ENCODE measurements around the gene ABCC1.

Gene ABCC1

DNA sequence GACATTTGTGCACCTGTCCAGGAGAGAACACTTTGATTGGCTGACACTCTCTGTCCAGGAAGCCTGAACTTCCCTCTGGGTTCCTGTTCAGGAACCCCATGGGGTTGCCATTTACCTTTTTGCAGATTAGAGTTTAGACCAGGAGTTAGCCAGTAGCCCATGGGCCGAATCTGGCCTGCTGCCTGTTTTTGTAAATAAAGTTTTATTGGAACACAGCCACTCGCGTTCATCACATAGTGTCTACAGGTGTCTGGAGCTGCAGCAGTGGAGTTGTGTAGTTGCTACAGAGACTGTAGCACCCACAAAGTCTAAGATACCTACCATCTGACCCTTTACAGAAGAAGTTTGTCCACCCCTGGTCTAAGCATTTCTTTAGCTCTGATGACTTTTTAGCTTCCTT lies 70.9 kb downstream of the ABCC1 start:
- DNase-seq (ENCODE audit: low read depth in 2 of 2) = no peak

DNA sequence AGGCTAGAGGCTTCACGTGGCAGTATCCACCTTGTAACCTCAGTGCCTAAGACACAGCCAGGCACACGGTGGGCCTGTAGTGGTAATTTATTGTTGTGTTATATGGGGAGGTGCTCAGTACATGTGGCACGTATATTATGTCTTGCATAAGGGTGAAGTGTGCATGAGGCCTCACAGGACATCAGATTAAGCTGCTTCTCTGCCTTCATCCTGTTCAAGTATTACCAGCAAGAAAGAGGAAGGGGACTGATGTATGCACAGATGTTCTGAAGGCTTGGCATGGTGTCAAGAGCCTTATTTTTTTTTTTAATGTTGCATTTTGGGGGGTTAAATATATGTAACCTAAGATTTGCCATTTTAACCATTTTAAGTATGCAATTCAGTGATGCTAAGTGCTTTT lies 71.6 kb downstream of the ABCC1 start:
- DNase-seq (ENCODE audit: low read depth in 2 of 2) = no peak

DNA sequence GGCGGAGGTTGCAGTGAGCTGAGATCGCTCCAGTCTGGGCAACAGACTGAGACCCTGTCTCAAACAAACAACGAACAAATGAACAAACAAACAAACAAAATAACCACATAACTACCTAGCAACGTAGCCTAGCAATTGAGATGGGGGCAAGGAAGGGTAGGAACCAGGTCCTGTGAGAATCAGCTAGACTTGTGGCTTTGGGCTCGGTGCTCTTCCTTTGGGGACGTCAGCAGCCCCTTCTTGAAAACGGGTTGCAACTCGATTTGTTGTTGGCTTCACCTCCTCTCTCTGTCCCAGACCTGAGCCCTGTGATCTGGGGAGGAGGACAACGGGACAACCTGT lies 72.2 kb downstream of the ABCC1 start:
- no peak for DNase-seq (ENCODE audit: low read depth in 2 of 2)

DNA sequence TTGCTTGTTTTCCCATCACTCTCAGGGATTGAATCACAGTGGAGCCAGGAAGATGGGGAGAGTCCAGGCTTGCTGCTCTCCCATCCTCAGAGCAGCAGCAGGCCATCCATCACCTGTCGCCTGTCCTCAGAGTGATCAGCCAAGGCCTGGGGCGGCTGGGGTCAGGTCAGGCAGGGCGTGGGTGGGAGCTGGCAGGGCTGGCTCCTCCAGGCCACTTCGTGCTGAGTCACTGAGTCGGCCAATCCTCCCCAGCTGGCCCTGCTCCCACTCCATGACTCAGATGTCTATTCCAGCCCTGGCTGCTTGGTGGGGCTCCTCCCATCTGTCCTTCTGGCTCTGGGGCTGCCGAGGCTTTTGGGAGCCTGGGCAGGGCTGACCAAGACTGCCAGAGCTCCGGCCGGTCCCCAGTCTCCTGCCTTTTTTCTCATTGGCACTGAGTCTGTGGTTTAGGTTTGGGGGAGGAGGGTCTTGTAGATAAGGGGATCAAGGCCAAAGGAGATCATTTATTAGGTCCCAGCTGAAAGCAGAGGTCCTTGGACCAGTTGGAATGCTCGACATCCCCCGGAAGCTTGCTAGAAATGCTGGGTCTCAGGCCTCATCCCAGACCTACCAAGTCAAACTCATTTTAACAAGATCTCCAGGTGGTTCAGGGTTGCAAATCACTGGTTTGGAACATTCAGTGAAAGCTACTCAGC lies 72.7 kb downstream of the ABCC1 start:
- no peak for DNase-seq (ENCODE audit: low read depth in 2 of 2)

- no peak for DNase-seq (ENCODE audit: low read depth in 2 of 2)
These were observed 73.3 kb downstream of the ABCC1 start for GRCh38 chr16:16022683-16023064.

GRCh38 chr16:16025214-16025968 lies 76.0 kb downstream of the ABCC1 start:
- peak; percentile 44 to 47 for DNase-seq (ENCODE audit: low read depth in 2 of 2)

DNA sequence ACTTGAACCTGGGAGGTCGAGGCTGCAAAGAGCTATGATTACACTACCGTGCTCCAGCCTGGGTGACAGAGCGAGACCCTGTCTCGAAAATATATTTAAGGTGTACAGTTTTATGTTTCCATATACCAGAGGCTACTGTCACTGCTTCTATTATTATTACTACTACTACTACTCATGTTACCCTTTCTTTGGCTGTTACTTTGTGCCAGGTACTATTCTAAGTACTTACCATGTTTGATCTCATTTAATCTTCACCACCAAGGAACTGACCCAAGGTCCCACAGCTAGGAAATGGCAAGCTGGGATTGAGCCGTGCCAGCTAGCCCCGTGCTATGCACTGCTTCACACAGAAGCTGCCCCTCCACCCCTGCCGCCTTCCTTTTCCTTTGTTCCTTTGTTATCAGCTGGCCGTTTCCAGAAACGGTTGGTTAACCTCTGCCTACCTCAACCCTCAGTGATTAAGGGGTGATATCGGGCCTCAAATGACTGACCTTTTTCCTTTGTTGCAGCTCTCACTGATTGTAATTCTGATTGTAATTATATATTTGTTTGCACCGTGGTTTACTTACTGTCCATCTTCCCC lies 78.4 kb downstream of the ABCC1 start:
- DNase-seq (ENCODE audit: low read depth in 2 of 2) = no peak

GRCh38 chr16:16028311-16028999 lies 79.0 kb downstream of the ABCC1 start:
- no peak for DNase-seq (ENCODE audit: low read depth in 2 of 2)

DNA sequence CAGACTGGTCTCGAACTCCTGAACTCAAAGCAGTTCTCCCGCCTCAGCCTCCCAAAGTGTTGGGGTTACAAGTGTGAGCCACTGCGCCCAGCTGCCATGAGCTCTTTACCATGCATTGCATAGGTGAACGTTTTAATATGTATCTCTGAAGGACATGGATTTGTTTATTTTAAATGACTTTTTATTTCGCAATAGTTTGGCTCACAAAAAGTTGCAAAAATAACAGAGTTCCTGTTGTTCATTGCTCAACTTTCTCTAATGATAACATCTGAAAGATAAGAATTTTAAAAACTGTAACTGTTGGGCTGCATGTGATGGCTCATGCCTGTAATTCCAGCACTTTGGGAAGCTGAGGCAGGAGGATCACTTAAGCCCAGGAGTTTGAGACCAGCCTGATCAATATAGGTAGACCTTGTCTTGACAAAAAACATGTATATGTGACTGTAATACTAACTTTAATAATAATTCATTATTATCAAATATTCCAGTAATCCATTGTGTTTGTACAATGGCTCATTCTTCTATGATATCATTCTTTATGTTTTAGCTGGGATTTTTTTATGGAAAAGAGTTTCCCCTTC lies 80.1 kb downstream of the ABCC1 start:
- DNase-seq (ENCODE audit: low read depth in 2 of 2) = no peak

DNA sequence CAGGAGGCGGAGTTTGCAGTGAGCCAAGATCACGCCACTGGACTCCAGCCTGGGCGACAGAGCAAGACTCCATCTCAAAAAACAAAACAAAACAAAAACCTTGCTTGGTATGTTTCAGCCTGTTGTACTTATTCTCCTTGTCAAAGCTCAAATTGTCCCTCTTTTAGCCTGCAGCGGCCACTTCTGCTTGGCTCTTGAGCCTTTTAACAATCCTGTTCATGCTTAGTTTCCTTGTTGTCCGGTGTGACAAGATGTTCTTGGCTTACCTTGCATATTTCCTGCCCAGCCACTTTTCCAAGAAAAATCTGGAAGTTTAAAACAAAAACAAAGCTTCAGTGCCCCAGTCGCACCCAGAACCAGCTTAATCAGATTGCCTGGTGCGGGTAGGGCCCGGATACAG lies 81.0 kb downstream of the ABCC1 start:
- DNase-seq (ENCODE audit: low read depth in 2 of 2) = no peak

DNA sequence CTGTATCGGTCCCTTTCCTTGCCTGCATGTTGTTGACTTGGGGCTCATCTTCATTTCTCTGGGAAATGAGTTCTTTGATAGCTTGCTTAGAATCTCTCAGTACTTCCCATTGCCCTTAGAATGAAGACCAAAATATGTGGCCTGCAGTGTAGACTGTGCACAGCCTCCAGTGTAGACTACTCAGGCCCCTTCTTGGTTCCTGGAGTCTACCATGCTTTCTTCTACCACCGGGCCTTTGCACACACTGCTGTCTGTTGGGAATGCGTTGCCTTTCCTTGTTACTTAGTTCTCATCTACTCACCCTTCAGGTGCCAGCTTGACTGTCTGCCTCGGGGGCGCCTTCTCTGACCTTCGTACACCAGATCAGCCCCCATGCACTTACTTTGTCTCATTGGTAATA lies 82.0 kb downstream of the ABCC1 start:
- DNase-seq (ENCODE audit: low read depth in 2 of 2) = no peak

GRCh38 chr16:16032271-16032979 lies 83.0 kb downstream of the ABCC1 start:
- no peak for DNase-seq (ENCODE audit: low read depth in 2 of 2)

- no peak for DNase-seq (ENCODE audit: low read depth in 2 of 2)
These were observed 83.8 kb downstream of the ABCC1 start for GRCh38 chr16:16033208-16033717.

GRCh38 chr16:16036359-16036792 lies 87.0 kb downstream of the ABCC1 start:
- no peak for DNase-seq (ENCODE audit: low read depth in 2 of 2)

GRCh38 chr16:16037521-16037920 lies 88.1 kb downstream of the ABCC1 start:
- no peak for DNase-seq (ENCODE audit: low read depth in 2 of 2)

DNA sequence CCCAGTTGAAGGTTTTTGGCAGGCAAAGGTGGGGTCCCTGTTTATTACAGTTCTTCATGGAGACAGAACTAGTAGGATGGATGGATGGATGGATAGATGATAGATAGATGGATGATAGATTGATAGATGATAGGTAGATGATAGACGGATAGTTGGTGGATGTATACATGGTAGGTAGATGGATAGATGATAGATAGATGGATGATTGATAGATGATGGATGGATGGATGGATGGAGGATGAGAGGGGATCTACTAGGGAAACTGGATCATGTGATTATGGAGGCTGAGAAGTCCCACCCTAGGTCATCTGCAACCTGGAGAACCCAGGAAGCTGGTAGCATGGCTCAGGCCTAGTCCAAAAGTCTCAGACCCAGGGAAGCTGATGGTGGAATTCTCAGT lies 88.6 kb downstream of the ABCC1 start:
- DNase-seq (ENCODE audit: low read depth in 2 of 2) = no peak

DNA sequence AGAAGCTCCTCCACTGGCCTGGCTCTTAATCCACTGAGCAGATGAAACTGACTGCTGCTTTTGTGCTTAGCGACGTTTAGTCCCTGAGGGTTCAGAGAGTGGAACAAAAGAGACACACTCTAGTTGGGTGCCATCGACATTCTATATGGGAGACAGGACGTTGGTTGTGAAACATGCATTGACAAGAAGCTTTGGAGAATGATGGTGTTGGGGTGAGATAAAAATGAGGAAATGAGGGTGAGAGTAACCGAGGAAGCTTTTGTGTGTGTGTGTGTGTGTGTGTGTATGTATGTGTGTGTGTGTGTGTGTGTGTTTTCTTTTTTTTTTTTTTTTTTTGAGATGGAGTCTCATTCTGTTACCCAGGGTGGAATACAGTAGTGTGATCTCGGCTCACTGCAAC lies 89.5 kb downstream of the ABCC1 start:
- no peak for DNase-seq (ENCODE audit: low read depth in 2 of 2)

- no peak for DNase-seq (ENCODE audit: low read depth in 2 of 2)
These were observed 91.9 kb downstream of the ABCC1 start for GRCh38 chr16:16041196-16041892.

DNA sequence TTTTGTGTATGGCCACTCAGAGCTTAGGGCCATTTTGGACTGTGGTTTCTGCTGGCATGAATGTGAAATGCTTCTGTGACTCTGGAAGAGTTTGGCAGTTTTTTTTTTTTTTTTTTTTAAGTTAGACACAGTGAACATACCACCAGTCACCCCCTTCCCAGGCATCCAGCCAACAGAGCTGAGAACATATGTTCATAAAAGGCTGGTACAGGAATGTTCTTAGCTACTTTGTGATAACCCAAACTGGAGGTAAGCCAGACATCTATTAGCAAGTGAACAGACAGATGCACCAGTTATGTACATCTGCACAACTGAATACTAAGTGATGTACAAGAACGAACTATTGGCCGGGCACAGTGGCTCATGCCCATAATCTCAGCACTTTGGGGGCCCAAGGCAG lies 92.7 kb downstream of the ABCC1 start:
- no peak for DNase-seq (ENCODE audit: low read depth in 2 of 2)

GRCh38 chr16:16045296-16045695 lies 95.9 kb downstream of the ABCC1 start:
- no peak for DNase-seq (ENCODE audit: low read depth in 2 of 2)

- DNase-seq (ENCODE audit: low read depth in 2 of 2) = no peak
These were observed 96.5 kb downstream of the ABCC1 start for GRCh38 chr16:16045879-16046278.
